CD4-positive, alpha-beta T cell (primary cell): ENCODE measurements around the gene CAB39L. TPM values are rescaled to one million over a fixed set of nuclear protein-coding genes. Genes with fewer than 3 reads are reported as not detected.

Source experiments
- ATAC-seq: fragments of 200-7000 bp; cut with Tn5 transposase; one replicate; pipeline ENCODE4 v1.10.0; 2022; ENCODE audit warnings: mild to moderate bottlenecking; ENCODE audit not compliant: poor library complexity
- CTCF ChIA-PET: fragments of 350-600 bp; sonication (Branson Sonifier 250); formaldehyde crosslinking; loops from one replicate; lab custom pipeline; 2021; ENCODE audit warnings: antibody characterized with exemption, inconsistent platforms; lab: Charles Lee
- POLR2A ChIA-PET: fragments of 350-600 bp; sonication (Branson Sonifier 250); formaldehyde crosslinking; loops from one replicate; lab custom pipeline; 2021; ENCODE audit warnings: antibody characterized with exemption, inconsistent platforms; lab: Charles Lee
- DNase-seq, 14 experiments: peaks; one replicate each; pipeline ENCODE4 v3.0.0-alpha.2; 2013 to 2020; ENCODE audit warnings: mixed read lengths in 2 of 14
- H3K27ac ChIP-seq, 2 donors: one replicate each; pipeline versions ENCODE4 v1.5.1 to v1.7.0; 2013; ENCODE audit warnings: low read length in 2 of 2, low read depth in 1 of 2, mild to moderate bottlenecking in 1 of 2
- H3K27me3 ChIP-seq, 2 experiments: 1 replicate in 1 of 2; 2 replicates in 1 of 2; pipeline versions ENCODE4 v1.6.1 to v1.7.0; 2013; ENCODE audit warnings: low read length in 2 of 2, control low read depth in 1 of 2, mild to moderate bottlenecking in 1 of 2, moderate library complexity in 1 of 2; ENCODE audit not compliant: insufficient read depth in 2 of 2, control insufficient read depth in 1 of 2
- H3K36me3 ChIP-seq: one replicate; pipeline ENCODE4 v1.6.1; 2013; ENCODE audit warnings: low read length, control low read depth; ENCODE audit not compliant: insufficient read depth
- H3K4me1 ChIP-seq: one replicate; pipeline ENCODE4 v1.6.1; 2013; ENCODE audit warnings: low read length, control low read depth; ENCODE audit not compliant: insufficient read depth
- H3K4me3 ChIP-seq: one replicate; pipeline ENCODE4 v1.5.1; 2013; ENCODE audit warnings: mild to moderate bottlenecking, low read length, moderate library complexity
- H3K9me3 ChIP-seq, 2 experiments: 1 replicate in 1 of 2; 2 replicates in 1 of 2; pipeline versions ENCODE4 v1.6.1 to v1.7.0; 2013; ENCODE audit warnings: low read length in 2 of 2, mild to moderate bottlenecking in 2 of 2, control low read depth in 1 of 2, moderate library complexity in 1 of 2; ENCODE audit not compliant: control insufficient read depth in 1 of 2, insufficient read depth in 1 of 2
- H3K27ac Mint-ChIP-seq: one replicate; pipeline ENCODE4 v1.8.0; 2020; ENCODE audit warnings: mixed read lengths
- H3K27me3 Mint-ChIP-seq: one replicate; pipeline ENCODE4 v1.8.0; 2021; ENCODE audit warnings: mixed read lengths
- H3K36me3 Mint-ChIP-seq: one replicate; pipeline ENCODE4 v1.8.0; 2021; ENCODE audit warnings: low read depth, mixed read lengths
- H3K4me1 Mint-ChIP-seq: one replicate; pipeline ENCODE4 v1.8.0; 2021; ENCODE audit warnings: low read depth, mixed read lengths
- H3K4me3 Mint-ChIP-seq: one replicate; pipeline ENCODE4 v1.8.0; 2020; ENCODE audit warnings: mild to moderate bottlenecking, mixed read lengths
- H3K9me3 Mint-ChIP-seq: one replicate; pipeline ENCODE4 v1.8.0; 2020; ENCODE audit warnings: mixed read lengths
- CTCF ChIP-seq: fragments of 200-600 bp; IDR thresholded peaks from one replicate; pipeline ENCODE4 v1.8.0; 2022; ENCODE audit warnings: antibody characterized with exemption, mild to moderate bottlenecking
- intact Hi-C, 2 experiments: fragments of 100-400 bp; cut with DNase I in 1 of 2; cut with micrococcal nuclease in 1 of 2; formaldehyde crosslinking; loops; one replicate each; pipeline versions ENCODE4 v1.15.1 to v1.9.0; 2023 to 2025; cut with DNase I, micrococcal nuclease
- total RNA-seq, 174 experiments: library from RNA in 2 of 174; stranded (reverse) in 2 of 174; gene quantifications; one replicate each; pipeline ENCODE4 v1.2.3 and lab custom pipeline; 2021 to 2026

The CAB39L gene
- total RNA-seq, 2 experiments from 2014 or later: 1.9 to 2.5 TPM

- no peak overlapping the region for H3K27ac Mint-ChIP-seq
- H3K9me3 Mint-ChIP-seq: peaks cover 2% of the 10 kb centered on the region
- H3K4me3 ChIP-seq: no peak overlapping the region
- H3K27me3 Mint-ChIP-seq: no peaks in the 10 kb centered on the region
- POLR2A ChIA-PET: no interaction called here
- intact Hi-C loops: no loop called here
- H3K9me3 ChIP-seq: peaks cover 3 to 5% of the 10 kb centered on the region in 2 experiments
- H3K36me3 ChIP-seq: no peaks in the 10 kb centered on the region
- H3K4me1 Mint-ChIP-seq: no peaks in the 10 kb centered on the region
- CTCF ChIA-PET: no interaction called here
- H3K4me3 Mint-ChIP-seq: no peak overlapping the region
- H3K36me3 Mint-ChIP-seq: peaks cover 9% of the 10 kb centered on the region
- no peak overlapping the region for H3K27ac ChIP-seq
- TF ChIP-seq CTCF: no peak
- no peak for ATAC-seq
- no peaks in the 10 kb centered on the region for H3K27me3 ChIP-seq
- no peaks in the 10 kb centered on the region for H3K4me1 ChIP-seq
- no peak for DNase-seq
Measured at GRCh38 chr13:49410006-49410405, 33.9 kb downstream of the CAB39L start.

- Mint-ChIP-seq H3K36me3 (peaks cover 18% of the 10 kb centered on the region), H3K9me3 (peaks cover 10% of the 10 kb centered on the region), H3K4me1 (no peaks in the 10 kb centered on the region), H3K27ac (no peak overlapping the region), H3K27me3 (no peaks in the 10 kb centered on the region), H3K4me3 (no peak overlapping the region)
- H3K27me3 ChIP-seq: no peaks in the 10 kb centered on the region
- no peaks in the 10 kb centered on the region for H3K4me1 ChIP-seq
- DNase-seq (no peak), ATAC-seq (no peak)
- TF ChIP-seq CTCF: no peak
- no peak overlapping the region for H3K4me3 ChIP-seq
- H3K36me3 ChIP-seq: no peaks in the 10 kb centered on the region
- H3K9me3 ChIP-seq: peaks cover 3 to 15% of the 10 kb centered on the region in 2 experiments
- intact Hi-C loops: no loop called here
- CTCF ChIA-PET: no interaction called here
- H3K27ac ChIP-seq: no peak overlapping the region
- POLR2A ChIA-PET: no interaction called here
Measured at GRCh38 chr13:49409008-49409407, 34.9 kb downstream of the CAB39L start.

DNA sequence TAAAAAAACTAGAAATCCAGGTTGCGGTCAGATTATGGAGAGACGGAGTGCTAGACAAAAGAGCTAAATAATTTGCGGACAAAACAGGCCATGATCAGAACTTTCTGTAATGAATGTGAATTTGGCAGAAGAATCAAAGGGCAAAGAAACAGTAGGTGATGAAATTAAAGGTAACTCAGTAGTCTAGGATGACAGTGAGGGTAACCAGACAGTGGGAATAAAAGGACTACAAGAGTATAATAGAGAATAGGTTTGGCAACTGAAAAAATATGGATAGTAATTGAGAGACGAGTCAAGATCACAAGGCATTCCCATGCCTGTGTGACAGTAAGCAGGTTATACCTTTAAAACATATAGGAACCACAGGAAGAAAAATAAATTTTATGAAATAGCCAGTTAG lies 35.9 kb downstream of the CAB39L start:
- no peaks in the 10 kb centered on the region for H3K4me1 ChIP-seq
- intact Hi-C loops: no loop called here
- peaks cover 10% of the 10 kb centered on the region for H3K9me3 Mint-ChIP-seq
- H3K4me3 Mint-ChIP-seq: no peak overlapping the region
- H3K27ac Mint-ChIP-seq: no peak overlapping the region
- TF ChIP-seq CTCF: no peak
- H3K9me3 ChIP-seq: peaks cover 3 to 17% of the 10 kb centered on the region in 2 experiments
- H3K27ac ChIP-seq: no peak overlapping the region
- H3K4me1 Mint-ChIP-seq: no peaks in the 10 kb centered on the region
- ChIA-PET POLR2A (no interaction called here), CTCF (interaction anchor here (0.6 kb wide), 2 partner anchors 26 to 234 kb away, joined by 3 read pairs; no protein-coding TSS in a partner anchor)
- H3K36me3 ChIP-seq: no peaks in the 10 kb centered on the region
- H3K27me3 ChIP-seq: no peaks in the 10 kb centered on the region
- no peak overlapping the region for H3K4me3 ChIP-seq
- no peaks in the 10 kb centered on the region for H3K27me3 Mint-ChIP-seq
- DNase-seq: no peak
- ATAC-seq: no peak
- H3K36me3 Mint-ChIP-seq: peaks cover 27% of the 10 kb centered on the region
